ENCODE data around the gene KCTD19.

The KCTD19 gene

GRCh38 chr16:67282447-67282805, 44.1 kb downstream of the KCTD19 start:
- DNase-seq: no peak

- DNase-seq: peak; percentile 9
Observed at GRCh38 chr16:67281536-67282446, 44.8 kb downstream of the KCTD19 start.

DNA sequence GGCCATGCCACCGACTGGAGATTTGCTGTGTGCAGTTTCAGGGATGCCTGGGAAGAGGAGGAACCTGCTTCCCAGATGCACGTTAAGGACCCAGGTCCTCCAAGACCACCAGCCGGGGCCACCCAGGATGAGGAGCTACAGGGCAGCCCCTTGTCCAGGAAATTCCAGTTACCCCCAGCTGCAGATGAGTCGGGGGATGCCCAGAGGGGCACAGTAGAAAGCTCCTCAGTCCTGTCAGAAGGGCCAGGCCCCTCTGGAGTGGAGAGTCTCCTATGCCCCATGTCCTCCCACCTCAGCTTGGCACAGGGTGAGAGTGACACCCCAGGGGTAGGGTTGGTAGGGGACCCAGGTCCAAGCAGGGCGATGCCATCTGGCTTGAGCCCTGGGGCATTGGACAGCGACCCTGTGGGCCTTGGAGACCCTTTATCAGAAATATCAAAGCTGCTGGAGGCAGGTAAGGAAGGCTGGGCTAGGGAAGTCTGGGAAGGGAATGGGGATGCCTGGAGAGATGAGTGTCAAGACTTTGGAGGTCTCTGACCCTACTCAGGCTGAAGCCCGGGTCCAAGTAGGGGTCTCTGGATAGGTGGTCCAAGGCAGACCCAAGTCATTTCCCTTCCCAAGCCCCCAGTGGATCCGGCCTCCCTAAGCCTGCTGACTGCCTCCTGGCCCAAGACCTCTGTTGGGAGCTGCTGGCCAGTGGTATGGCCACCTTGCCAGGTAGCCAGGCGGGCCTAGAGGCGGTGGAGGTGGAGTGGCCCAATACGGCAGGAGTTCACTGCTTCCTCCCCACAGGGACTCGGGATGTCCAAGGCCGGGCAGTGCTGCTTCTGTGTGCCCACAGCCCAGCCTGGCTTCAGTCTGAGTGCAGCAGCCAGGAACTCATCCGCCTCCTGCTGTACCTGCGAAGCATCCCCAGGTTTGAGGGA, 46.2 kb downstream of the KCTD19 start:
- peak; percentile 32 for DNase-seq

DNA sequence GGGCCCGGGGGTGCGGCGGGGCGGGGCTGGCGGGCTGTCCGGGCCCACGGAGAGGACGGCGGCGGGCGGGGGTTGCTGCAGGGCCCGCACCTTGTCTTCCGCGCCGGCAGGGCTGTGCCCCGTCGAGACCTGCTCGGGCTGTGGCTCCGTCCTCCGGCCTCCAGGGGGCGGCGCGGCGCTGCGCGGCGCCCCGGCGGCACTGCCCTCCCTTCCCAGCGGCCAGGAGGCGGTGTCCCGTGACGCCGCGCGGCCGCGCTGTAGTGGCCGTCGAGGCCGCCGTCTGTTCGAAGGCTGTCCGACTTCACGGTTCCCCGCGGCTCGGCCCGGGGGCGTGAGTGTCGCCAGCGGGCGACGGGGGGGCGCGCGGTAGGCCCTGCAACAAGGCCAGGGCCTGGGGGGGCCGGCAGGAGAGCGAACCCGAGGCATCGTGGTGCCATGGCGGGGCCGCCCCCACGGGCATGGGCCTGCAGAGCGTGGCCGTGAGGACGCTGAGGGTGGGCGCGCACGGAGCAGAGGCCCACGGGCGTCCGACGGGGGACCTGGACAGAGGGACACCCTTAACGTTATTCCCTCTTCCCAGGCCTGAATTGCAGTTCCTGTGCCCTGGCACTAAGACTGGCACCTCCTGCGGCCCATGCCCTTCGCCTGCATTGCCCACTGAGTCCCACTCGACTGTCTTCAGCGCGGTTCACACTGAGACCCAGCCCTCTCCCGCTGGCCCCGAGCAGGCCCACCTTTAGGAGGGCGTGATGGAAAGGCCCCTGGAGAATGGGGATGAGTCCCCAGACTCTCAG, 47.0 kb downstream of the KCTD19 start, which contains the start of gene PLEKHG4:
PLEKHG4 (plus strand) TSS at position 237 of the 794 bp plus-strand sequence; CDS start at position 750, 513 bp downstream.
- DNase-seq: peak; percentile 81

GRCh38 chr16:67278773-67279295, 47.7 kb downstream of the KCTD19 start:
- no peak for DNase-seq

- no peak for DNase-seq
Observed at GRCh38 chr16:67277999-67278772, 48.4 kb downstream of the KCTD19 start.

- DNase-seq: peak; percentile 77
Observed at GRCh38 chr16:67277294-67277998, 49.1 kb downstream of the KCTD19 start.

DNA sequence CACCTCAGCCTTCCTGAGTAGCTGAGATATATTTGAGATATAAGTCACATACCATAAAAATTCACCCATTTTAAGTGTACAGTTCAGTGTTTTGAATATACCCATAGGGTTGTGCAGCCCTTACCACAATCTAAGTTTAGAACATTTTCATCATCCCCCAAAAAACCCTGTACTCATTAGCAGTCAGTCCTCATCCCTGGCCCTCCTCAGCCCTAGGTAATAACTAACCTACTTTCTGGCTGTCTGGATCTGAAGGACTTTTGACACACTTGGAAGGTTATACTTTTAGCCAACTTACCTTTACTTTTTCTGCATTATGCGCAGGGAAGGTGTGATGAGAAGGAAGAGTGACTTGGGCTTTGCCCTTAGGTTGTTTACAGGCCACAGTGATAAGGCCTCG, 51.2 kb downstream of the KCTD19 start:
- peak; percentile 15 for DNase-seq

- no peak for DNase-seq
Observed at GRCh38 chr16:67271446-67271845, 55.1 kb downstream of the KCTD19 start.

- DNase-seq: no peak
Observed at GRCh38 chr16:67270931-67271338, 55.6 kb downstream of the KCTD19 start.

- DNase-seq: no peak
Observed at GRCh38 chr16:67269766-67270165, 56.8 kb downstream of the KCTD19 start.

DNA sequence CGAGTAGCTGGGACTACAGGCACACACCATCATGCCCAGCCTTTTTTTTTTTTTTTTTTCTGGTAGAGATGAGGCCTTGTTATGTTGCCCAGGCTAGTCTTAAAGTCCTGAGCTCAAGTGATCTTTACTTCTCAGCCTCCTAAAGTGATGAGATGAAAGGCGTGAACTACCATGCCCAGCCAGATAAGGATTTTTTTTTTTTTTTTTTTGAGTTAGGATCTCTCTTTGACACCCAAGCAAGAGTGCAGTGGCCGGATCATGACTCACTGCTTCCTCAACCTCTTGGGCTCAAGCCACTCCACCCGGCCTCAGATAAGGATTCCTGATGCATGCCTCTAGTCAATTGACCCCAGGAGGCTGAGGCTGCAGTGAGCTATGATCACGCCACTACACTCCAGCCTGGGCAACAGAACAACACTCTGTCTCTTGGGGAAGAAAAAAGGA, 58.4 kb downstream of the KCTD19 start:
- no peak for DNase-seq

DNA sequence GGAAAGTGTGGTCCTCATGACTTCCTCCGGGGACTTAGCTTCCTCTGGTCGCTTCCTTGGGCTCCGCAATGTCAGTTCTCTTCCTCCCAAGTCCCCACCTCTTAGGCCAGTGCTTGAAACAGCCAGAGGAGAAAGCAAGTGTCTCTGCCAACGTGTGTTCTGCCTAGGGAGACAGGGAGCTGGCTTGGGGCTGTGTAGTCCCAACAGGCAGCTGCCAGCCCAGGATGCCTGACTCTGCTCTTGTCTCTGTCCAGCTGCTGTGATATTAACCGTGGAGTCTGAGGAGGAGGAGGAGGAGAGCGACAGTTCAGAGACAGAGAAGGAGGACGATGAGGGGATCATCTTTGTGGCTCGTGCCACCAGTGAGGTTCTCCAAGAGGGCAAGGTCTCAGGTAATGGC, 60.7 kb downstream of the KCTD19 start:
- no peak for DNase-seq

GRCh38 chr16:67264866-67265265, 61.7 kb downstream of the KCTD19 start:
- DNase-seq: no peak

- peak; percentile 16 for DNase-seq
Observed at GRCh38 chr16:67264277-67264676, 62.3 kb downstream of the KCTD19 start.

DNA sequence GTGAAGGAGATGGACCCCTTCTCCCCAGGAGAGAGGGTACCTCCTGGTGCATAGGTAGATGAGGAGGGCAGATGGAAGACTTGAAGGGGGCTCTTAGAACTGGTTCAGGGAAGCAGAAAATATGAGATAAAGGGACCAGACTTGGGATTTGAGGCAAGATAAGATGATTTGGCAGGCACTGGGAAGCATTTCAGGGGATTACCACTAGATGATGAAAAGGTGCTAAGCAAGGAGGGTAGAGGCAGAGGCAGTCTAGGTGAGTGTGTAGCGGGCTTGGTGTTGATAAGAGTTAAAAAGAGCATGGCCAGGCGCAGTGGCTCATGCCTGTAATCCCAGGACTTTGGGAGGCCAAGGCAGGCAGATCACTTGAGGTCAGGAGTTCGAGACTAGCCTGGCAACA, 63.3 kb downstream of the KCTD19 start:
- no peak for DNase-seq

DNA sequence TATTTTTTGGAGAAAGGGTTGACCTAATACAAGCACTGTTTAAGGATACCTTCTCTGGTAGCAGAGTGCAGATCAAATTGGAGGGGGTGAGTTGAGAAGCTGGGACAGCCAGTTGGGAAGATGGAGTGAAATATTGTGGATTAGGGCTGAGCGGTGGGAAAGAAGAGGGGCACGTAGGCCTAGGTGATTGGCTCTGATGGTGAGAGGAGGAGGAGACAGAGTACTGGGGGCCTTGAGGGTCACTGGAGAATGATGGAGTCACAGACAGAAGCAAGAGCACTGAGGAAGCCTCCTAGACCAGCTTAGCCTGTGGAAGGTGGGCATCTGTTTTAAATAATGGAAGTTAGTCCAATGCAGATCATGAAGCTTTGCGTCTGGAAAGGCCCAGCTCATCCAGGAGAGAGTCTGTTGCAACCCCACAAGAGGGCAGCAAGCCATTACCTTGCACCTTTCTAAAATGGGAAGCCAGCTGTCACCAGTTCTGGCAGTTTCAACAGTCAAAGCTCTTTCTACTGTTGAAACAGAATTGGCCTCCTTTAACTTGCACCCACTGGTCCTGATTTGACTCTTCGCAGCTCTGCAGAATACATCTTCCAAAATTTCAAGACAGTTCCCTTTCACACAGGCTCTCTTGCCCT, 66.0 kb downstream of the KCTD19 start:
- no peak for DNase-seq

DNA sequence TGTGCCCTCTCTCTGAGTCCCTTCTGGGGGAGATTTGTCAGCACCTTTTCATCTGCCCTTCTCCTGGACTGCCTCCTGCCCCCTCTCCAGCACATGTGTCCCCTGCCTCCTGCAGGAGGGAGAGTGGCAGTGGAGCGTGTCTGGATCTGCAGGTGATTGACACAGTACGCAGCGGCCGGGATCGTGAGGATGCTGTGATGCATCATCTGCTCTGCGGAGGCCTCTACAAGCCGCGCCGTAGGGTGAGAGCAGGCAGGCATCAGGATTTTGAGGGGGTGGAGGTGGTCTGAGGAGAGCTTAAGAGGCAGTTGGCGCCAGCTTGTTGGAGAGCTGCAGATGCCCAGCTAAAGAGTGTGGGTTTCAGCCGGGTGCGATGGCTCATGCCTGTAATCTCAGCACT, 66.8 kb downstream of the KCTD19 start:
- DNase-seq: no peak

- DNase-seq: peak; percentile 25
Observed at GRCh38 chr16:67258161-67258835, 68.2 kb downstream of the KCTD19 start.

All from left hindlimb (tissue), 1 donor.